ENCODE data around the gene CISH.

The CISH gene

GRCh38 chr3:50612234-50612882 is 784 bp upstream of the CISH start:
- DNase-seq = no peak

DNA sequence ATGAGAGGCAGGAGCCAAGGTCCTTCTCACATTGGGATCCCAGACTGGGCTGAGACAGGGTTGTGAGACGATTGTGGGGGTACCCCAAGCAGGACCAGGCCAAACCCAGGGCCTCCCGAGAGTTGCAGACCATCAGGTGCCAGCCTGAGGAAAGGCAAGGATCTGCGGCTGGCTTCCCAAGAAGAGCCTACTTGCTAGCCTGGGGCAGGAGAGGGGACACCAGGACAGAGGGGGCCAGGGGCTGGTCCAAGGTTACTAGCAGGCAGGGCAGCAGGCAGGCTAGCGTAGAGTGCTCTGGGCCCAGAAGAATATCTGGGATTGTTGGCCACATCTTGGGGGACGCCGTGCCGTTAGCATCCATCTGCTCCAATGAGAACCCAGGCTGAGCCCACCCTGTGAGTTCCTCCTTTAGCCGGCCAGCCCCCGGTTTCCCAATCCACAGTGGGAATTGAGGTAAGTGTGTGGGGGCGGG is 546 bp downstream of the CISH start:
- DNase-seq = no peak

DNA sequence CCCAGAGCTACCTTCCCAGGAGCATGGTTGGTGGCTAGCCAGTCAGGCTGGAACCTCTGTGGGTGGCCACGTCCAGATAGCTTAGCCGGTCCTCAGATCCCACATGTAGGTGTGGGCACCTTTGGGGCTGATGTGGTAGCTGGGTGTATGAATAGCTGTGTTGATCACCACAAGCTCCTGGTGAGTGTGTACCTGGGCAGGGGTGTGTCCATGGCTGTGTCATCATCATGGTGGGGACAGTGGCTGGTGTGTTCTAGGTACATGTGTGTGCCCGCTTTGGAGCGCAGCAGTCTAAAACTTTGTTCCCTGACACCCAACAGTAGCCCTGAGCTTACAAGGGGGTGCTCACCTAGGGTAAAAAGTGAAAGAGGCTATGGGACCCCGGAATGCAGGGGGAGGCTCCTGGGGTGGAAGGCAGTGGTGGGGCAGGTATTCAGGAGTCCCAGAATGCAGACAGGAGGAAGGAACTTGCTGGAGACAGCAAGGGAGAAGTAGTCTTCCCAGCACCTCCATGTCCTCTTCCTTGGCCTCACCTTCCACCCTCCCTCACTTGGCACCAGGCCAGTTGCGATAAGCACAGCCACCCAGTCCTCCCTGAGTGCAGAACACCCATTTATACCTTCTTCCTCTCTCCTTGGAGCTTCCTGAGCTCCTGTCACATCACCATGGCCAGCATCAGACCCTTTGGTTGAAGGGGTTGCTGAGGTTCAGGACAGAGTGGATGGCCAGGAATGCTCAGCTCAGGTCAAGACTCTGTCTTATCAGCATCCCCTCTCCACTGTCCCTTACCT is 1.2 kb downstream of the CISH start:
- DNase-seq = no peak

- no peak for DNase-seq
Measured at GRCh38 chr3:50609763-50610085, 1.9 kb downstream of the CISH start.

GRCh38 chr3:50609071-50609762 is 2.4 kb downstream of the CISH start:
- DNase-seq = no peak

DNA sequence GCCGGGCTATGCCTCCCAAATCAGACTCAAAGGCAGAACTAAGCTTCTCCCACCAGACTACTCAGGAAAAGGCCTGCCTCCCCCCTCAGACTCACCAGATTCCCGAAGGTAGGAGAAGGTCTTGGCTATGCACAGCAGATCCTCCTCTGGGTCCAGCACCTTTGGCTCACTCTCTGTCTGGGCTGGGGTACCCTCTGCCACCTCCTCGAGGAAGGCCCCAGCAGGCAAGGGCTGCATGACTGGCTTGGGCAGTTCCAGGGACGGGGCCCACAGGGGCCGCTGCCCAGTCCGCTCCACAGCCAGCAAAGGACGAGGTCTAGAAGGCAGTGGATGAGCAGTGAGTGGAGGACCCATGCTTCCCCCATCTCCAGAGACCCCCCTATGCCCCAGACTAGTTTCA is 3.3 kb downstream of the CISH start:
- no peak for DNase-seq

- DNase-seq = no peak
Measured at GRCh38 chr3:50607271-50608091, 4.1 kb downstream of the CISH start.

DNA sequence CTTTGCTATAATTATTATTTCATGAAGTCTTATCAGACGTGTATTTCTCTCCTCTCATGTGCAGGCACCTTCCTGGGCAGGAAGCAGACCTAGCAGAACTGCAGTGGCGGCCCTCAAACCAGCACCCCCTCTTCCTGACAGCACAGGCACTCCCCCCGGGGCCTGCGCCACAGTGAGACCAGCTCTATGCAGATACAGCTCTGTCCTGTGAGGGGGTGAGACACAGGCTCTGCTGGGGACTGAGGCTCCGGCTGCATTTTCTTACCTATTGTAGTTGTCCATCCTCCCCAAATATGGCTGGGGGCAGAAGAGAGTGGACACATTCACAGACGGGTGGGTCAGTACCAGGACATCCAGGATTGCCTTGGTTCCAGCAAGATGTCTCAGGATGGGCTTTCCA is 5.0 kb downstream of the CISH start:
- DNase-seq = no peak

DNA sequence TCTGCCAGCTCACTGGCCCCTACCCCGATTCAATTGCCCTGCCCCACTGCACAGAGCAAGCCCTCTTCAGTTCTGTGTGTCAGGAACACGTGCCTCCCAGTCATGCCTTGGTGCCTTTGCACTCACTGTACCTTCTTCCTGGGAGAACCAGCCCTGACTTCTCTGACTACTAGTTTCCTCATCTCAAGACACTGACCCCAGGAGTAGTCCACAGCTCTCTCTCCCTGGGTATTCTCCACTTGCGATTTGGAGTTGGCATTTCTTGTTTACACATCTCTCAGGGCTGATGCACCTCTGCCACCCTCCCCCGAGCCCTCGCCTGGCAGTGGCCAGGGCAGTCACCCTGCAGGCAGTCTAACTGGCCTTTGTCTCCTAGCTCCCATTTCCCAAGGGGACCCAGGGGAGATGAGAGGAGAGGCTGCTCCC is 5.7 kb downstream of the CISH start:
- no peak for DNase-seq

DNA sequence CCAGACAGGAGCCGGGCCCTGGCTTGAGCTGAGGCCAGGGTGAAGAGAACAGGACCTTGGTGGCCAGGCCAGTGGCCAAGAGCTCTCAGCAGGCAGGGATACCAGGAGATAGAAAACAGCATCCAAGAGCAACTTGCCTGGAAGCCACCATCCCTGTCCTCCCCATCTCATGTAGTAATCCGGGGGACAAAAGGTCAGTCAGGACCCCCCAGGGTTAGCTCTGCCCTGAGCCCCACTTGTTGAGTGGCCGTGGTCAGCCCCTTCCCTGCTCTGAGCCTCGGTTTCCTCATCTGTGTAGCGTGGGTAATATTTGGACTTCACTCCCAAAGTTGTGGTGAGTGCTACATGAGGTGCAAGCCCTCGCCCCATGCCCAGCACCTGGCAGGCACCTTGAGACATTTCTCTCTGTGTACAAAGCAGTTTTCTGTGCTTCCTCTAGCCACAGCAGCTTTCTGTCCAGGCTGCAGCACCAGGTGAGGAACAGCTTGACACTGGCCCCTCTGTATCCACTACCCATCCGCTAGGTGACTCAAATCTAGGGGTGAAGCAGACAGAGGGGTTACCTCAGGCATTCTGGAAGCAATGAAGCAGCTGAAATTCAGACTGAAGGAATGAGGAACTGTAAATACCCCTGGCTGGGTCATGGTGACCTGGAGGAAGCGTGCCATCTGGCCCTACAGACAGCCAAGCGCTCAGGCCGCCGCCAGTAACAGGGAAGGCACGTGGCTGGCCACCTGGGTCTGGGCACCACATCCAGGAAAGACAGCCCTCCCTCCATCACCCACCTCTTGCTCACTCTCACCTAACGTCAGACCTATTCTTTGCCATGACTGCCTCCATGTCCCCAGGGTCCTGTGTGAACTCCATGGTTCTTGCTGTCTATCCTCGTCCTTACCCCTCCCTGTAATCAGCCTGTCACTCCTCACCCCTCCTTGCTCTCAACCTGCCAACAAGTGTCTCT is 6.7 kb downstream of the CISH start:
- no peak for DNase-seq

DNA sequence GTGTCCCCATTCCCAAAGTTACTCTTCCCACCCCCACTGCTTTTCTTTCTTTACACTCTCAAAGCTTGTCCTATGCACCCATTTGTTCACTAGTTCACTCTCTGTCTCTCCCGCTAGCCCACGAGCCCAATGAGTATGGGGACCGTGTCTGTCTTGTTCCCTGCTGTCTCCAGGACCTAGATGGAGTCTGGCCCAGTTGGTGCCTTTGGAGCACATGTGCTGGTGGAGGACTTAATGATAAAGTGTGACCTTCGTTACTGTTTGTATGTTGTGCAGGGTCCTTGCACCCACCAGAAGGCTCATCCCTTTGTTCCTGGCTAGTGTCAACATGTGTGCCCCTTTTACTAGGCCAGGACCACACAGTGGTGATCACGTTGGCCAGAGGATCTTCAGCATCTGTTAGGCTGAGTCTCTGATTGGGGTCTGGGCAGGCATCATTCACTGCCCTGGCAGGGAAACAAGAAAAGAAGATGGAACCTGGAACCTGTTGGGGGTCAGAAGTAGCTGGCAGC is 7.4 kb downstream of the CISH start:
- no peak for DNase-seq

- no peak for DNase-seq
Measured at GRCh38 chr3:50603261-50604109, 8.1 kb downstream of the CISH start.

DNA sequence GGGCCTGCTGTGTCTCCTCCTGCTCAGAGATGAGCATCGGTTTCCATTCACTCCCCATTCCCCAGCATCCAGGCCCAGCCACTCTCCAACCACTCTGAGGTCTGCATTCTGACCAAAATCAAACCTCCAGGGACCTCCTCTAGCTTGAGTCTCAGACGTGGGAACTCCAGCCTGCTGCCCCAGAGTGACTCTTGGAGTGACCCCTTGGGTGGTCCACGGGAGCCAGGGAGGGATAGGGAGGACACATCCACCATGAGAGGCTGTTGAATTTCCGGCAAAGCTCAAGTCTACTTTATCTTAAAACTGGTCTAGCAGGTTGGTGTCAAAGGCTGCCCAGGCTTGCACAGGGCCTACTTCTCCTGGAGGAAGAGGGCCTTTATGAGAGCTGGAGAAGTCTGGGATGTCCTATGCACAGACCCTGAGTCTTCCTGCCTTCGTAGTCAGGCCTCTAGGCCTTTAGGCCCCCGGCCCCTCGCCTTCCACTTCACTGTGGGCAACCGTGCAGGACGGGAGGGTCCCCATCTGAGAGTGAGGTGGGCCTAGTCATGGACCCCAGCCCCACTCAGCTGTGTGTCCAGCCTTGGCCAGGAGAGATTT is 8.9 kb downstream of the CISH start:
- peak; percentile 29 for DNase-seq

DNA sequence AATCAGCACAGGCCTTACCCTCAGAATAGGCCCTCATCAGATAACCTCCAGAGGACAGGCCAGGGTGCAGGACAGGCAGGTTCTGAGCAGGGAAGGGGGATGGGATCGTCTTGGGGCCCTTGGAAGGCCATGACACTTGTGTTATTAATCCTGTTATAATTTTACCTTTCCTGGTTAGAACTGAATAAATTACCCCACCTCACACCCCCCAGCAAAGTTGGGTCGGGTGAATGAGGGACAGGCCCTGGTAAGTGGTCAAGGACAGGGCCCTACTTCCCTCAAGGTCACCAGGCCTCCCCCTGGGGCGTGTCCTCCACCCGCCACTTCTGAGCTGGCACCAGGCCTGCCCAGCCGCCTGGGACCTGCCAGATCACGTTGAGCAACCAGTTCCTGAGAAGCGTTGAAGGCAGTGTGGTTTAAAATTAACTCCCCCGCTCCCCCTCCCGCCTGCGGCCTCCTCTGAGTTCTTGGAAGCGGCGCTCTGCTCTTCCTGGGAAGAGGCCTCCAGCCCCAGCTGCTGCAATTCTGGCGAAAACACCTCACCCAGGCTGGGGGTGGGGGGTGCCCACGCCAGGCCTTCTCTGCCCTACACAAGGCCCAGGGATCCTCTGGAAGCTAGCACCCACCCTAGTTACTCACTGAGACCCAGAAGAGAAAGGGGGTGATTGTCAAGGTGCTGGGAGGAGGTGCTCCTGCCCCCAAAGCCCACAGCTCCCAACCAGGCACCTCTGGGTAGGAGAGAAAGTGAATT is 10.6 kb downstream of the CISH start:
- peak; percentile 95 for DNase-seq

GRCh38 chr3:50600141-50600753 is 11.3 kb downstream of the CISH start:
- DNase-seq = no peak

- DNase-seq = no peak
Measured at GRCh38 chr3:50599716-50600118, 11.9 kb downstream of the CISH start.

GRCh38 chr3:50599115-50599715 is 12.4 kb downstream of the CISH start:
- no peak for DNase-seq

DNA sequence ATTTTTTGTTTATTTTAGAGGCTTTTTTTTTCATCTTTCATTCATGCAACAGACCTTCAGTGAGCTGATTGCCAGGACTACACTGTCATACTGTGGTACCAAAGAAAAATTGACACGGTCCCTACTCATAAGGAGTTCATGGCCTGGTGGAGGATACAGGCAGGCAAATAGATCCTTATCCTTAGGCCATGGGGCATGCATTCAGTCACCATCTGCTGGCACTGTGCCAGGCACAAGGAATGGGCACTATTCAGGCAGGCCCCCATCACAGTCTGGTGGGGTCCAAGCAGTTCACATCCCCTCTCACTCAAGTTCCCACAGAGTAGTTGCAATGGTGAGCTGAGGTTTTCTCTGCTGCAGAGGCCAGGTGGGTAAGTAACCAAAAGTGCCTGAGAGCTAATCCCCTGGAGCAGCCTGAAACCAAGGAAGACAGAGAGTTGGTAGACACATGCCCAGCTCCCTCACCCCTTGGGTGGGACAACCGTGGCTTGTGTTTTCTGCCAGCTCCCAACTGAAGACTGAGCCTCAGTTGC is 17.3 kb downstream of the CISH start:
- DNase-seq = no peak
